ENCODE data around the gene EIF3I.

The EIF3I gene
- total RNA-seq, result 113 to 251 (median 153) reads per million in 4 experiments

DNA sequence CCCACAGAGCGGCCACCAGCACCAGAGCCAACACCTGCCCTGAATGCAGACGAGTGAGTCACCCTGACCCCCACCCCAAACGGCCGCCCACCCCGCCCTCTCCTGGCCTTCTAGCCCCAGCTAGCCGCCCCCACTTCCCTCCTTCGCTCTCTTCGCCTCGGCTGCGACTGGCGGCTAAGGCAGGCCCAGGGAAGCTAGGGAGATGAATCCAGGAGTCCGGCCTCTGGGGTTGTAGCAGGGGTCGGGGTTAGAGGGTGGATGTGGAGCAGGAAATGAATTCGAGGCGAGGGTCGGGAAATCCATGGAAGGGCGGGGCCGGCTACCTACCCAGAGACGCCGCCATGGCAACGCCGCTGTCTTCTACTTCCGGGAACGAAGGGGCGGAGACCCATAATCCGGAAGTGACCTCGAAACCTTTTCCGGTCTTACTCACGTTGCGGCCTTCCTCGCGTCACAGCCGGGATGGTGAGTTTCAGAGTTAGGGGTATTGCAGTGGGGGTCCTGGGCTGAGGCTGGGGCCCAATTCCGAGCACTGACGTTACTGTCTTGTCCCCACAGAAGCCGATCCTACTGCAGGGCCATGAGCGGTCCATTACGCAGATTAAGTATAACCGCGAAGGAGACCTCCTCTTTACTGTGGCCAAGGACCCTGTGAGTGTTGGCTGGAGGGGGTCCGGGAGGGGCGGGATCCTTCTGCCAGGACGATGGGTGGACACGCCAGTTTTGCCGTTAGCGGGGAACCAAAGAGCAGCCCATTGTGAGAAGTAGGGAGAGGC lies at the start of gene EIF3I, which contains the start of gene TMEM234:
Gene EIF3I (plus strand): TSS at position 428 of the 776 bp plus-strand sequence. CDS start 35 bp downstream, at position 463.
Gene TMEM234 (minus strand): TSS at position 374 of the 776 bp plus-strand sequence. CDS start 31 bp downstream, at position 343.
- DNase-seq, result peak; percentile 81

DNA sequence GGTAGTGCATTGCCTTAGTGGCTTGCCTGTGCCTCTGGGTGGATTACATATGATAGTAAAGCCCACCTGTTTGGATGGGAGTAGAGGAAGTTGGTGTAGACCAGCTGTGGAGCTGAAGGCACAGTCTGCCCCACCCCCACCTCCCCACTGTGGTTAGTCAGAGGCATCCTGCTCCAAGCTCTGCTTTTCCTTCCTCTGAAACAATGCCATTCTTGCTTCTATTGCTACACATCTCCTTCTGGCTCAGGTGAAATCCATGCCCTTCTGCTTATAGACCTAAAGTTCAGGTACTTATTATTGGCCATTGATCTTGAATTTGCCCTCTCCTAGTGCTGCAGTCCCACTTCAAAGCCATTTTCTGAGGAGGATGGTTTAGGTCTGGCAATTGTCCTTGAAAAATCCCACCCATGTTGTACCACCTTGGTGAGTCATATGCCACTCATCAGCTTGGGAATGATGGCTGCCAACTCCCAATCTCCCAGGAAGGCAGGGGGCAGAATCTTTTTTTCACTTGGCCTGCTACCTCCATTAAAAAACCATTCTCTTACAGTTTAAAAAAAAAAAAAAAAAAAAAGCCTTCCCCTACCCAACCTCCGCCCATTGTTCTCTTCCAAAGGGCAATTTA lies 49.5 kb upstream of the EIF3I start:
- DNase-seq, result no peak

- DNase-seq, result no peak
Observed at GRCh38 chr1:32178380-32179192, 43.6 kb upstream of the EIF3I start.

DNA sequence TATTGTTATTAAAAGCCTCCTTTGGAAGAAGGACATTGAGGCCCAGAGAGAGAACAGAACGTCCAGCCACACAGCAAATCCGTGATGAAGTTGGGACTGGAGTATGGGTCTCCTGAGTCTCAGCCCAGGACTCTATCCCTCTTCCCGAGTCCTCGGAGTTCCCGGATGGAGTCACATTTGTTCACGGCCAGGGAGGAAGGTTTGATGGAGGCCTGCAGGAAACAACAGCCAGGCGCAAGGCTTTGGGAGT lies 43.1 kb upstream of the EIF3I start:
- no peak for DNase-seq

DNA sequence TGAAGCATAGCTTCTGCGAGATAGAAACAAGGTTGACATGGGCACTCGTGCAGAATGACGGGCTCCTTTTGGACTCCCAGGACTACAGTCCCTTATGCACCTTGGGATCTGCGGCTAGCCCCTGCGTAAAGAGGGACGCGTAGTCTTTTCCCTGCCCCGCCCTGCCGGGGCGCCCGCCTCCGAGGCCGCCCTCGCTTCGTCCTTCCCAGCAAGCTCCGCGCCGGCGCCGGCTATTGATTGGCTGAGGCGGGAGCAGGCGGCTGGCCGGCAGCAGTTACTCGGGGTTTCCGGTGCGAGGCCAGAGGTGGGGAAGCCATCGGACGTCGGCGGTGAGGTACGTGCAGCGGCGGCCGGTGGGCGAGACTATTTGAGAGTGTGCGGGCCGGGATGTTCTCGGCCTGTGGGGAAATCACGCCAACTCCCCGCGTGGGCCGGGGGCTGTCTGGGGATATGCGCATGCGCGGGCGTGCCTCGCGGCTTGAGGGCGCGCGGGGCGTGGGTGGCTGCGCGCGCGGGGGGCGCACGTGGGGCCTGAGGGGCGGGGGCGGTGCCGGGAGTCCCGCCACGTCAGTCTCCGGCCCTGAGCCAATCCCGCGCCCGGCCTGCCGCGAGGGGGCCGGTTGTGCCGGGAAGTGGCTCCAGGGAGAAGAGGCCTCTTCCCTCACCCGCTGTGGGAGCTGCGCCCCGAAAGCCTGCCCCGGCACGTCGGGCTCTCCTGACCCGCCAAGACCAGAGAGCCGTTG lies 42.6 kb upstream of the EIF3I start, which contains the start of gene TXLNA:
Gene TXLNA (plus strand): TSS at position 233 of the 743 bp plus-strand sequence. CDS start 671 bp downstream, outside the sequence.
- DNase-seq, result peak; percentile 83

- DNase-seq, result no peak
Observed at GRCh38 chr1:32180186-32181060, 41.8 kb upstream of the EIF3I start.

DNA sequence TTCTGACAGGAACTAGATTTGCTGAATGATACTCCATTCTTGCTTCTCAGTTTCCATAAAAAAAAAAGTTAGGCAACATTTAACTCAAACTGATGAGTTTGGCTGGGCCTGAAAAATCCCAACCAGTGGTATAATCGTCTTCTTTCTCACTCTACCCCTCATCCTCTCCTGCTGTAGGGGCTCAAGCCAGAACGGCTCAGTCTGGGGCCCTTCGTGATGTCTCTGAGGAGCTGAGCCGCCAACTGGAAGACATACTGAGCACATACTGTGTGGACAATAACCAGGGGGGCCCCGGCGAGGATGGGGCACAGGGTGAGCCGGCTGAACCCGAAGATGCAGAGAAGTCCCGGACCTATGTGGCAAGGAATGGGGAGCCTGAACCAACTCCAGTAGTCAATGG lies 41.1 kb upstream of the EIF3I start:
- no peak for DNase-seq

GRCh38 chr1:32181563-32181962 lies 40.6 kb upstream of the EIF3I start:
- no peak for DNase-seq

- no peak for DNase-seq
Observed at GRCh38 chr1:32182060-32182459, 40.1 kb upstream of the EIF3I start.

DNA sequence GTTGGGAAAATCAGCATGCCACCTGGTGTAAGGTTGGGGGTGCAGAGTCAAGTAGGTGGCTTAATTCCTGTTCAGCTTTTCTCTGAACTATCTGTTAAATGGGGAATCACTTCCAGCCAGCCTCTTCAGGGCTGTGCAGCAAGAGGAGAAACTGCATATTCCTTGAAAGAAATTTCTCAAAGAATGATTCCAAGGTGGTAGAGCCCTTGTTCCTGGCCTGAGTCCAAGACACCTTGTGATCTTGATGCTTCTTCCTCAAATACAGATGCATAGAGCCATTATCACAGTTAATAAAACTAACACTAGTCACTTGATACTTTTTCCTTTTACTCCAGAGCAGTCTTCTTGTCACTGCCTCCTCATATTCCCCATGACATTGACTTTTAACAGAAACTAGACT lies 37.6 kb upstream of the EIF3I start:
- no peak for DNase-seq

GRCh38 chr1:32186077-32186476 lies 36.1 kb upstream of the EIF3I start:
- DNase-seq, result no peak

DNA sequence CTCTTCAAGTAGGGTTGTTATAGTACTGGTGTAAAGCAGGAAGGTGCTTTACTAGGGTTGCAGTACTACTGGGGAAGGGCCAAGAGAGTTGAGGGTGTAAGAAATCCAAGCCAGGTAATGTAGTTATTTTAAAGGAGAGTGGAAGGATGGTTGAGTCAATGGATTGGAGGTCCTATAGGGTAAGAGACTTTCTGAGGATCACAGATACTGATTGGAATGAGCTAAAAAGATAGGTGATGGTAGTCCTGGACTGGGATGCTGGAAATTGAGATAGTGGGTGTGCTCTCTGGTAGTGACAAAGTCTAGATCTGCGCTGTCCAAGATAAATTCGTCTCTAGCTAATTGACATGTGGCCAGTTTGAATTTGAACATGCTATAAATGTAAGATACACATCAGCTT lies 35.7 kb upstream of the EIF3I start:
- DNase-seq, result no peak

- no peak for DNase-seq
Observed at GRCh38 chr1:32187850-32188249, 34.4 kb upstream of the EIF3I start.

GRCh38 chr1:32192220-32192948 lies 29.8 kb upstream of the EIF3I start:
- DNase-seq, result no peak

DNA sequence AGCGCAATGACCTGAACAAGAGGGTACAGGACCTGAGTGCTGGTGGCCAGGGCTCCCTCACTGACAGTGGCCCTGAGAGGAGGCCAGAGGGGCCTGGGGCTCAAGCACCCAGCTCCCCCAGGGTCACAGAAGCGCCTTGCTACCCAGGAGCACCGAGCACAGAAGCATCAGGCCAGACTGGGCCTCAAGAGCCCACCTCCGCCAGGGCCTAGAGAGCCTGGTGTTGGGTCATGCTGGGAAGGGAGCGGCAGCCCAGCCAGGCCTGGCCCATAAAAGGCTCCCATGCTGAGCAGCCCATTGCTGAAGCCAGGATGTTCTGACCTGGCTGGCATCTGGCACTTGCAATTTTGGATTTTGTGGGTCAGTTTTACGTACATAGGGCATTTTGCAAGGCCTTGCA lies 27.2 kb upstream of the EIF3I start:
- DNase-seq, result no peak

- DNase-seq, result no peak
Observed at GRCh38 chr1:32195531-32195930, 26.7 kb upstream of the EIF3I start.

GRCh38 chr1:32195972-32196823 lies 26.0 kb upstream of the EIF3I start:
- no peak for DNase-seq

DNA sequence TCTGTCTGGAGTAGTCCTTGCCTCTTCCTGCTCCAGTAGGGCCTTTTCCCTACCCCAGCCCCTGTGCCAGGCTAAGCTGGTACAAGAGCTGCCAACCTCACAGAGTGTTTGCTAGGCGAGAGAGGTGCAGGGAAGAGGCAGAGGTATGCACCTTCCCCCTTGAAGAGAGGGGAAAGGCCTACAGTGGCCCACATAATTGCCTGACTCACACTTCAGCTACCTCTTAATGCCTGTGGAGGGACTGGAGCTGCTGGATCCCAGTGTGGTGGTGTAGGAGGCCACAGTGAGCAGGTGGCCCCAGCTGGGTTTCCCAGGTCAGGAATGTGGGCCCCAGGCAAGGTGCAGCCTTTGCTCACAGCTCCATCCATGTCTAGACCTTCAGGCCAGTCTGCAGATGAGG lies 25.1 kb upstream of the EIF3I start:
- DNase-seq, result no peak

DNA sequence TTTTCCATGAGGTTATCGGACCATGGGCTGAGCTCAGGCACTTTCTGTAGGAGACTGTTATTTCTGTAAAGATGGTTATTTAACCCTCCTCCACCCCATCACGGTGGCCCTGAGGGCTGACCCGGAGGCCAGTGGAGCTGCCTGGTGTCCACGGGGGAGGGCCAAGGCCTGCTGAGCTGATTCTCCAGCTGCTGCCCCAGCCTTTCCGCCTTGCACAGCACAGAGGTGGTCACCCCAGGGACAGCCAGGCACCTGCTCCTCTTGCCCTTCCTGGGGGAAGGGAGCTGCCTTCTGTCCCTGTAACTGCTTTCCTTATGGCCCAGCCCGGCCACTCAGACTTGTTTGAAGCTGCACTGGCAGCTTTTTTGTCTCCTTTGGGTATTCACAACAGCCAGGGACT lies 24.4 kb upstream of the EIF3I start:
- no peak for DNase-seq
